Panc1 (cell line): ENCODE measurements around the gene TAOK3. TPM values are rescaled to one million over a fixed set of nuclear protein-coding genes. Genes with fewer than 3 reads are reported as not detected.

Experiments used
- ATAC-seq: fragments of 200-7000 bp; cut with Tn5 transposase; 2 replicates; pipeline ENCODE4 v1.9.1; 2020; ENCODE audit warnings: mild to moderate bottlenecking, moderate library complexity
- BruUV-seq: library from RNA; stranded (reverse); fragments of 400-500 nt; replicated peaks from 2 replicates; lab custom pipeline; 2021; lab: Mats Ljungman, UMichigan
- CTCF ChIA-PET: fragments of 300-600 bp; sonication (Branson Sonifier 250); formaldehyde crosslinking; loops from one replicate; lab custom pipeline; 2022; ENCODE audit warnings: antibody characterized with exemption; lab: Charles Lee
- POLR2A ChIA-PET: fragments of 300-600 bp; sonication (Branson Sonifier 250); formaldehyde crosslinking; loops from one replicate; lab custom pipeline; 2022; ENCODE audit warnings: antibody characterized with exemption; lab: Charles Lee
- DNase-seq: peaks from one replicate; pipeline ENCODE4 v3.0.0-alpha.2; 2010; ENCODE audit warnings: low read depth, low spot score
- H3K27ac ChIP-seq: 2 replicates; pipeline ENCODE4 v1.5.1; 2011; ENCODE audit warnings: mild to moderate bottlenecking, low read length, inconsistent platforms
- H3K27me3 ChIP-seq: fragments of 200-500 bp; sonication (Bioruptor generic); 2 replicates; pipeline ENCODE4 v1.6.0; 2014; ENCODE audit warnings: low read length, inconsistent platforms; ENCODE audit not compliant: control insufficient read depth, insufficient read depth
- H3K36me3 ChIP-seq: fragments of 200-500 bp; sonication (Bioruptor generic); 2 replicates; pipeline ENCODE4 v1.5.1; 2014; ENCODE audit warnings: inconsistent platforms, mild to moderate bottlenecking, low read length, moderate library complexity; ENCODE audit not compliant: control insufficient read depth, insufficient read depth
- H3K4me1 ChIP-seq: 2 replicates; pipeline ENCODE4 v1.5.1; 2011; ENCODE audit warnings: inconsistent platforms, mild to moderate bottlenecking, low read length, moderate library complexity; ENCODE audit not compliant: control insufficient read depth, insufficient read depth
- H3K4me3 ChIP-seq, 2 experiments: 2 replicates each; pipeline ENCODE4 v1.5.1; 2011 to 2012; ENCODE audit warnings: low read depth in 2 of 2, low read length in 2 of 2, mild to moderate bottlenecking in 2 of 2, inconsistent platforms in 1 of 2, moderate library complexity in 1 of 2
- H3K9me3 ChIP-seq: fragments of 200-500 bp; sonication (Bioruptor generic); 2 replicates; pipeline ENCODE4 v1.5.1; 2014; ENCODE audit warnings: low read depth, mild to moderate bottlenecking, inconsistent platforms, low read length, moderate library complexity; ENCODE audit not compliant: control insufficient read depth, insufficient read depth
- POLR2AphosphoS5 ChIP-seq: IDR thresholded peaks from 2 replicates; pipeline ENCODE4 v1.6.1; 2012; ENCODE audit warnings: mild to moderate bottlenecking, low read depth, low read length, moderate library complexity
- REST ChIP-seq, 2 experiments: IDR thresholded peaks; 2 replicates each; pipeline ENCODE4 v1.6.1; 2011 to 2012; ENCODE audit warnings: low read depth in 2 of 2, control low read depth in 1 of 2, low read length in 1 of 2, mild to moderate bottlenecking in 1 of 2, moderate library complexity in 1 of 2; ENCODE audit not compliant: insufficient read depth in 1 of 2
- SIN3A ChIP-seq: IDR thresholded peaks from 2 replicates; pipeline ENCODE4 v1.6.1; 2012; ENCODE audit warnings: low read depth, mild to moderate bottlenecking, low read length, moderate library complexity, borderline replicate concordance; ENCODE audit not compliant: insufficient read depth
- TCF7L2 ChIP-seq: IDR thresholded peaks from 2 replicates; pipeline ENCODE4 v1.6.1; 2011; ENCODE audit warnings: mild to moderate bottlenecking, low read depth, low read length, inconsistent platforms
- in situ Hi-C: cut with HindIII; loops from 2 replicates; pipeline ENCODE4 v1.10.0; 2016; ENCODE audit warnings: low sequenced_read_pairs, low pct_unique_long_range_greater_than_20kb
- intact Hi-C: fragments of 100-400 bp; cut with micrococcal nuclease; formaldehyde crosslinking; loops from one replicate; pipeline ENCODE4 v1.10.0; 2022; ENCODE audit not compliant: unreplicated experiment
- total RNA-seq: library from RNA; stranded (reverse); gene quantifications from one replicate; pipeline ENCODE4 v1.2.1, GENCODE V29; 2021; ENCODE audit not compliant: unreplicated experiment
- TF ChIP-seq, protein P1 (sequence below): fragments of 450-650 bp; IDR thresholded peaks from 2 replicates; pipeline ENCODE4 v1.5.1; 2017; ENCODE audit warnings: mild to moderate bottlenecking

The TAOK3 gene
- total RNA-seq, 1 experiment from 2014 or later = 30.5 TPM

DNA sequence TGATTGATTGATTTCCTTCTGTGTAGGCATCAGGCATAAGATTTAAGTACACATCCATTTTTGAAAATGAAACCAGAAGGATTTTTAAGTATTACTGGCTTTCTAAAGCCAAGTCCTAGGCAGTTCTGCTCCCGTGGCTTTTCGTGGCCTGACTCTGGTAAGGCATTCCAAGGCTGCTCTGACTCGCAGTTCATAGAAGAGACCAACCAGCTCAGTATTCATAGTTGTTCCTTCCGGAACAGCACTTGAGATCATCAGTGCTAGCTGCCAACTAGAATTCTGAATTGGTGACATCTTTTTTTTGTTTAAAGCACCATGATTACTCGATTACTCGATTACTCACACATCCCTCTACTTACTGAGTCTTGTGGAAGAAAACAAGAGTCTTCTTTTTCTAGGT is 29.5 kb upstream of the TAOK3 start:
- POLR2A ChIA-PET = no interaction called here
- Histone ChIP-seq H3K4me1 (no peaks in the 10 kb centered on the region), H3K4me3 (no peak overlapping the region), H3K9me3 (no peaks in the 10 kb centered on the region), H3K27ac (no peak overlapping the region), H3K27me3 (no peaks in the 10 kb centered on the region), H3K36me3 (peaks cover 16% of the 10 kb centered on the region)
- intact Hi-C loops = no loop called here
- CTCF ChIA-PET = no interaction called here
- no TSS peak for BruUV-seq
- ATAC-seq = no peak
- in situ Hi-C loops = no loop called here
- DNase-seq = no peak
- TF ChIP-seq TCF7L2 = no peak

GRCh38 chr12:118398940-118399339 is 26.2 kb upstream of the TAOK3 start:
- in situ Hi-C loops = no loop called here
- intact Hi-C loops = no loop called here
- POLR2A ChIA-PET = no interaction called here
- no peak for DNase-seq
- Histone ChIP-seq H3K9me3 (no peaks in the 10 kb centered on the region), H3K4me1 (no peaks in the 10 kb centered on the region), H3K4me3 (no peak overlapping the region), H3K36me3 (peaks cover 7% of the 10 kb centered on the region), H3K27me3 (no peaks in the 10 kb centered on the region), H3K27ac (no peak overlapping the region)
- no TSS peak for BruUV-seq
- no peak for ATAC-seq
- TF ChIP-seq, protein P1, sequence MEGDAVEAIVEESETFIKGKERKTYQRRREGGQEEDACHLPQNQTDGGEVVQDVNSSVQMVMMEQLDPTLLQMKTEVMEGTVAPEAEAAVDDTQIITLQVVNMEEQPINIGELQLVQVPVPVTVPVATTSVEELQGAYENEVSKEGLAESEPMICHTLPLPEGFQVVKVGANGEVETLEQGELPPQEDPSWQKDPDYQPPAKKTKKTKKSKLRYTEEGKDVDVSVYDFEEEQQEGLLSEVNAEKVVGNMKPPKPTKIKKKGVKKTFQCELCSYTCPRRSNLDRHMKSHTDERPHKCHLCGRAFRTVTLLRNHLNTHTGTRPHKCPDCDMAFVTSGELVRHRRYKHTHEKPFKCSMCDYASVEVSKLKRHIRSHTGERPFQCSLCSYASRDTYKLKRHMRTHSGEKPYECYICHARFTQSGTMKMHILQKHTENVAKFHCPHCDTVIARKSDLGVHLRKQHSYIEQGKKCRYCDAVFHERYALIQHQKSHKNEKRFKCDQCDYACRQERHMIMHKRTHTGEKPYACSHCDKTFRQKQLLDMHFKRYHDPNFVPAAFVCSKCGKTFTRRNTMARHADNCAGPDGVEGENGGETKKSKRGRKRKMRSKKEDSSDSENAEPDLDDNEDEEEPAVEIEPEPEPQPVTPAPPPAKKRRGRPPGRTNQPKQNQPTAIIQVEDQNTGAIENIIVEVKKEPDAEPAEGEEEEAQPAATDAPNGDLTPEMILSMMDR = no peak
- TF ChIP-seq SIN3A = no peak
- TF ChIP-seq POLR2AphosphoS5 = no peak
- CTCF ChIA-PET = no interaction called here

DNA sequence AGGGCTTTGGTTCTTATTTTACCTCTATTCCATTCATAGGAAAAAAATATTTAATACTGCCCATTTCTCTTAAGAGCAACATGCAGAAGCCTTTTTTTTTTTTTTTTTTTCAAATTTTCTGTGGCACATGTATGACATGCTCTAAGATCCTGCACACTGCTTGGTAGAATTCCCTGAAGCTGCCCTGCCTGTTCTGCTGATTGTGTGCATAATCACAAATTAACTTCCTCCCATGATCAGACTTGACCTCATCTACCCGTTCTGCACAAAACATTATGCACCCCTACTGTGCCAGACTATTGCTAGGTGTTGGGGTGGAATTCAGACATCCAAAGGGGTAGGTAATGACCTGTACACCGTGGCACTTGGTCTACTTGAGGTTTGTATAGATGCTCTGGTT is 25.8 kb upstream of the TAOK3 start:
- CTCF ChIA-PET = no interaction called here
- Histone ChIP-seq H3K36me3 (peaks cover 7% of the 10 kb centered on the region), H3K9me3 (no peaks in the 10 kb centered on the region), H3K27ac (no peak overlapping the region), H3K4me3 (no peak overlapping the region), H3K27me3 (no peaks in the 10 kb centered on the region), H3K4me1 (no peaks in the 10 kb centered on the region)
- BruUV-seq = no TSS peak
- ATAC-seq (no peak), DNase-seq (no peak)
- in situ Hi-C loops (no loop called here), intact Hi-C loops (no loop called here)
- POLR2A ChIA-PET = no interaction called here
- TF ChIP-seq TCF7L2 (no peak), SIN3A (no peak), REST (IDR thresholded peaks at IDR 0.05; ENCODE audit: insufficient read depth in 1 of 2, low read depth in 2 of 2, low read length in 1 of 2) (no peak), POLR2AphosphoS5 (no peak)
- TF ChIP-seq, protein P1 = no peak
